ENCODE results near the gene RNF151. TPM values are rescaled to one million over a fixed set of nuclear protein-coding genes. Genes with fewer than 3 reads are reported as not detected.

RNF151 gene
- total RNA-seq, 1 experiment from 2014 or later = 0.28 TPM

DNA sequence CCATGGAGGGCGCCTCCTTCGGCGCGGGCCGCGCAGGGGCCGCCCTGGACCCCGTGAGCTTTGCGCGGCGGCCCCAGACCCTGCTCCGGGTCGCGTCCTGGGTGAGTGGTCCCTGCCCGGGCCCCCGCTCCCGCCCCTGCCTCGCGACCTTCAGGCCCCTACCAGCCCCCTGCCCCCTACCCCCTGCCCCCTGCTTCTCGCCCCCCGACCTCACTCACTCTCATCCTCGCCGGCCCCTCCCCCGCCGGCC, 23.4 kb downstream of the RNF151 start:
- Histone ChIP-seq H3K4ac (ENCODE audit: low read depth, low read length) (no peak overlapping the region), H3K4me2 (ENCODE audit: insufficient read depth, insufficient read length, low read length) (peak overlapping the region; percentile 53), H4K20me1 (ENCODE audit: control insufficient read depth, insufficient read depth, insufficient read length) (peaks cover 2% of the 10 kb centered on the region), H2BK5ac (ENCODE audit: insufficient read length, low read length) (no peak overlapping the region), H3K27ac (ENCODE audit: insufficient read length, low read depth, low read length) (no peak overlapping the region), H2BK15ac (ENCODE audit: low read depth, low read length) (no peak overlapping the region), H3K18ac (ENCODE audit: insufficient read length, low read depth, low read length) (no peak overlapping the region), H3K23me2 (ENCODE audit: insufficient read length, low read depth, low read length, poor library complexity, severe bottlenecking) (peaks cover 19% of the 10 kb centered on the region), H3K27me3 (ENCODE audit: insufficient read depth, low read length) (peaks cover 15% of the 10 kb centered on the region; the same call in 1 of the 2 replicates), H3K9me3 (ENCODE audit: control insufficient read depth, low read depth, low read length) (no peaks in the 10 kb centered on the region), H3K4me1 (ENCODE audit: insufficient read depth, low read length) (no peaks in the 10 kb centered on the region; the same call in 1 of the 2 replicates), H4K91ac (ENCODE audit: insufficient read length, low read depth, low read length) (no peak overlapping the region), H2BK120ac (ENCODE audit: low read depth, low read length, poor library complexity, severe bottlenecking) (no peak overlapping the region), H2BK12ac (ENCODE audit: insufficient read length, low read depth, low read length) (no peak overlapping the region), H4K8ac (replicated peaks; ENCODE audit: insufficient read length, low read depth, low read length) (no peak overlapping the region), H3K79me1 (ENCODE audit: insufficient read depth, low read depth, low read length, poor library complexity, severe bottlenecking) (no peaks in the 10 kb centered on the region), H3K56ac (ENCODE audit: insufficient read length, low read depth, low read length) (no peak overlapping the region), H2AK5ac (ENCODE audit: insufficient read length, low read length) (no peak overlapping the region), H2AFZ (ENCODE audit: low read length) (no peak overlapping the region), H2BK20ac (ENCODE audit: low read depth, low read length, poor library complexity, severe bottlenecking) (no peak overlapping the region), H3K14ac (ENCODE audit: insufficient read depth, low read length) (no peak overlapping the region; the same call in 1 of the 2 replicates), H3T11ph (ENCODE audit: low read length) (no peak overlapping the region), H4K5ac (ENCODE audit: insufficient read length, low read depth, low read length) (no peak overlapping the region), H3K9ac (ENCODE audit: extremely low read depth, insufficient read length, low read length) (no peak overlapping the region), H3K79me2 (ENCODE audit: insufficient read depth, low read length) (no peaks in the 10 kb centered on the region), H3K23ac (ENCODE audit: insufficient read length, low read depth, low read length) (no peak overlapping the region)
- H3K36me3 Mint-ChIP-seq (ENCODE audit: insufficient read depth in 1 of 3, low read depth in 3 of 3) = peaks cover 0 to 20% (median 15%) of the 10 kb centered on the region in 3 experiments; a peak in 6 of 7 replicates
- TF ChIP-seq CTCF (conservative IDR thresholded peaks at IDR 0.05) = no peak
- peaks cover 42% of the 10 kb centered on the region for H3K27me3 Mint-ChIP-seq (ENCODE audit: low read depth)
- peak overlapping the region; percentile 35 to 66; a peak in 2 of 5 replicates for H3K4me3 Mint-ChIP-seq
- no CpG with 5 or more reads among the region's 25 CpGs for WGBS (ENCODE audit: extremely low coverage, insufficient read length, low lambda C conversion rate)
- no peak overlapping the region for H3K27ac Mint-ChIP-seq
- peaks cover 19 to 23% of the 10 kb centered on the region in 2 experiments for H3K4me1 Mint-ChIP-seq
- H3K9me3 Mint-ChIP-seq = no peaks in the 10 kb centered on the region; a peak in 1 of 5 replicates
- no peak for DNase-seq

Measured in H9 (cell line).